Testis (tissue), 3 donors: ENCODE data around the gene DOK5. TPM values are rescaled to one million over a fixed set of nuclear protein-coding genes. Genes with fewer than 3 reads are reported as not detected.

Experiments used
- DNase-seq: peaks from one replicate; pipeline ENCODE4 v3.0.0-alpha.2; 2019
- H3K27ac ChIP-seq, 2 donors: fragments of 200-600 bp; sonication (generic); one replicate each; pipeline ENCODE4 v1.5.1; 2019
- H3K27me3 ChIP-seq: fragments of 200-600 bp; sonication (generic); one replicate; pipeline ENCODE4 v1.5.1; 2019
- H3K36me3 ChIP-seq: fragments of 200-600 bp; sonication (generic); one replicate; pipeline ENCODE4 v1.5.1; 2017; ENCODE audit warnings: low read depth; ENCODE audit errors: missing control alignments
- H3K4me1 ChIP-seq: fragments of 200-600 bp; sonication (generic); one replicate; pipeline ENCODE4 v1.5.1; 2019
- H3K4me3 ChIP-seq, 2 donors: fragments of 200-600 bp; sonication (generic); one replicate each; pipeline ENCODE4 v1.5.1; 2017 to 2019
- H3K9me3 ChIP-seq: fragments of 200-600 bp; sonication (generic); one replicate; pipeline ENCODE4 v1.5.1; 2017
- CTCF ChIP-seq, 3 experiments: fragments of 450-650 bp in 2 of 3; fragments of 200-600 bp in 1 of 3; sonication (generic) in 1 of 3; IDR thresholded peaks; one replicate each; pipeline ENCODE4 v1.5.1; 2016 to 2019; ENCODE audit warnings: antibody characterized with exemption in 3 of 3, mild to moderate bottlenecking in 2 of 3, moderate library complexity in 1 of 3
- POLR2A ChIP-seq: fragments of 450-650 bp; IDR thresholded peaks from one replicate; pipeline ENCODE4 v1.6.1; 2017; ENCODE audit warnings: antibody characterized with exemption, mild to moderate bottlenecking, moderate library complexity
- WGBS, 2 donors: methylation state at CpG; one replicate each; pipeline ENCODE4 v1.1.5; 2018; 5-methylcytosine and 5-hydroxymethylcytosine counted together
- intact Hi-C: fragments of 100-400 bp; cut with DNase I; formaldehyde crosslinking; loops from one replicate; pipeline ENCODE4 v1.15.1; 2023; ENCODE audit warnings: low total_unique reads
- polyA plus RNA-seq: library from polyadenylated mRNA; stranded (reverse); fragments of 350-450 nt; fragmentation: Illumina TruSeq; extraction: RNeasy Lipid Tissue Mini Kit (QIAGEN cat#74804); gene quantifications from one replicate; pipeline ENCODE4 v1.2.3, GENCODE V29; 2014; ENCODE audit warnings: low read depth, low replicate concordance; ENCODE audit not compliant: insufficient read depth
- total RNA-seq, 2 donors: library from RNA; depleted of rRNA; stranded (reverse); fragments of >200 nt; gene quantifications; one replicate each; pipeline ENCODE4 v1.2.3, GENCODE V29; 2016

The DOK5 gene
- total and polyA plus RNA-seq, 3 donors from 2014 or later, result 1.0 to 3.1 (median 1.7) TPM

- no peaks in the 10 kb centered on the region for H3K9me3 ChIP-seq
- no peaks in the 10 kb centered on the region for H3K4me1 ChIP-seq
- no peaks in the 10 kb centered on the region for H3K27me3 ChIP-seq
- intact Hi-C loops, result no loop called here
- no peak for TF ChIP-seq CTCF (IDR thresholded peaks at IDR 0.05)
- no peak for TF ChIP-seq POLR2A
- H3K4me3 ChIP-seq, result no peak overlapping the region
- H3K36me3 ChIP-seq, result no peaks in the 10 kb centered on the region
- 76 to 85% methylated on average over 3 of the region's 3 CpGs for WGBS, 2 donors
- H3K27ac ChIP-seq, result no peak overlapping the region
- no peak for DNase-seq
Observed at GRCh38 chr20:54524849-54525248, 49.5 kb downstream of the DOK5 start.

DNA sequence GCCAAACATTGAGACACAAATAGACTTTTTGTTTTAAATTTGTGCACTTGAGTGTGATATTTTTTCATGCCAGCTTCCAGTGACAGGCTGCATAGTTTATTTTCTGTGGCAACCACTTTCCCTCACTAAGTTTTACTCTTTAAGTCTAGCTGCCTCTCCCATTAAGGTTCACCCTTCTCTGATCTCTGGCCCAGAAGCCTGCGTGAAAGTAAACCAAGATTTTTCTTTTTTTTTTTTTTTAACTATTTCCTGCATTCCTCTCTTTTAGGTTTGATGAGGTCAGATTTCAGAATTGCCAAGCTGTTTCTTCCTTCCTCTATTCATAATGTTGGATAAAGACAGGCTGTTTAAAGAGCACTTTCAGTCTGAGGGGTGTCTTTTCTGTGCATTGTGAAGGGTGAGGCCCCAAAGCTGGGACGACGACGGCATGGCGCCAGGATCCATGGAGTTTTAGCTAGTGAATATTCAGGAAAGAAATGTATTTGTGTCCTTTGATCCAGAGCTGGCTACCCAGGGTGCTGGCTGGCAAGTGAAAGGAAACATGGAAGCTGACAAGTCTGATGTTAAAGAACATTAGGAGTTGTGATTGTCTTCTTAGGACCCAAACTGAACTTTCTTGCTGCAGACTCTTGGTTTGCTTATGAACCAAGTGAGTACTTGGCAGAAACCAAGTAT, 50.7 kb downstream of the DOK5 start:
- DNase-seq, result no peak
- no peaks in the 10 kb centered on the region for H3K27me3 ChIP-seq
- H3K4me3 ChIP-seq, result no peak overlapping the region
- TF ChIP-seq POLR2A, result no peak
- TF ChIP-seq CTCF (IDR thresholded peaks at IDR 0.05), result no peak
- no peak overlapping the region for H3K27ac ChIP-seq
- no peaks in the 10 kb centered on the region for H3K36me3 ChIP-seq
- intact Hi-C loops, result no loop called here
- no peaks in the 10 kb centered on the region for H3K4me1 ChIP-seq
- WGBS, 2 donors, result 47 to 56% methylated on average over 5 of the region's 5 CpGs
- H3K9me3 ChIP-seq, result no peaks in the 10 kb centered on the region

DNA sequence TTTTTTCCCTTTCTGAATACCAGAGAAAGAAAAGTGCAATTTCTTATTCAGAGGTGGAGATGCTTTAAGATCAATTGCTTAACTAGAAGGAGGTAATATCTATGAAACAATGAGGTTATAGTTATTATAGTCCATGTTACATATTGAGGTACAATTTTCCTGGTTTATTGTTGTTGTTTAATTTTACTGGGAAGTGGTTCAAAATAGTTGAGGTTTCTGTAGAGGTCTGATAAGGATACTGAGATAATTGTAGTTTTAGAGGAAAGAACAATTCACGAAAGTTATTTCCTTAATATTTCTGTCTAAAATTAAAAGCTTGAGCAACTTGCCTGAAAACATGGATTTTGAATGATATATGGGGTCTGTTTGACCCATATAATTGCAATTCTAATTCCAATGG, 51.4 kb downstream of the DOK5 start:
- intact Hi-C loops, result no loop called here
- TF ChIP-seq CTCF (IDR thresholded peaks at IDR 0.05), result no peak
- no peak for TF ChIP-seq POLR2A
- H3K36me3 ChIP-seq, result no peaks in the 10 kb centered on the region
- no peaks in the 10 kb centered on the region for H3K9me3 ChIP-seq
- H3K4me1 ChIP-seq, result no peaks in the 10 kb centered on the region
- no peak overlapping the region for H3K27ac ChIP-seq
- DNase-seq, result no peak
- no peak overlapping the region for H3K4me3 ChIP-seq
- no peaks in the 10 kb centered on the region for H3K27me3 ChIP-seq
- 29 to 39% methylated on average over 1 of the region's 1 CpG for WGBS, 2 donors

- intact Hi-C loops, result no loop called here
- Histone ChIP-seq H3K27ac (no peak overlapping the region), H3K9me3 (no peaks in the 10 kb centered on the region), H3K27me3 (no peaks in the 10 kb centered on the region), H3K4me1 (no peaks in the 10 kb centered on the region), H3K36me3 (no peaks in the 10 kb centered on the region), H3K4me3 (no peak overlapping the region)
- no peak for TF ChIP-seq CTCF (IDR thresholded peaks at IDR 0.05)
- TF ChIP-seq POLR2A, result no peak
- WGBS, 2 donors, result 94 to 95% methylated on average over 3 of the region's 3 CpGs
- no peak for DNase-seq
Observed at GRCh38 chr20:54532573-54532972, 57.2 kb downstream of the DOK5 start.

GRCh38 chr20:54534101-54534500, 58.7 kb downstream of the DOK5 start:
- WGBS, 2 donors, result 86 to 88% methylated on average over 4 of the region's 4 CpGs
- H3K27me3 ChIP-seq, result no peaks in the 10 kb centered on the region
- H3K27ac ChIP-seq, result no peak overlapping the region
- H3K9me3 ChIP-seq, result no peaks in the 10 kb centered on the region
- DNase-seq, result no peak
- intact Hi-C loops, result no loop called here
- no peaks in the 10 kb centered on the region for H3K4me1 ChIP-seq
- TF ChIP-seq CTCF (IDR thresholded peaks at IDR 0.05), result no peak
- no peak for TF ChIP-seq POLR2A
- no peak overlapping the region for H3K4me3 ChIP-seq
- no peaks in the 10 kb centered on the region for H3K36me3 ChIP-seq
